ENCODE measurements around the gene ARID3B.
"Not testable (repeated sequence)": the region's sequence is repeated elsewhere in the genome, so short reads cannot be mapped to it uniquely, and the experiment has no call there.

Gene ARID3B

DNA sequence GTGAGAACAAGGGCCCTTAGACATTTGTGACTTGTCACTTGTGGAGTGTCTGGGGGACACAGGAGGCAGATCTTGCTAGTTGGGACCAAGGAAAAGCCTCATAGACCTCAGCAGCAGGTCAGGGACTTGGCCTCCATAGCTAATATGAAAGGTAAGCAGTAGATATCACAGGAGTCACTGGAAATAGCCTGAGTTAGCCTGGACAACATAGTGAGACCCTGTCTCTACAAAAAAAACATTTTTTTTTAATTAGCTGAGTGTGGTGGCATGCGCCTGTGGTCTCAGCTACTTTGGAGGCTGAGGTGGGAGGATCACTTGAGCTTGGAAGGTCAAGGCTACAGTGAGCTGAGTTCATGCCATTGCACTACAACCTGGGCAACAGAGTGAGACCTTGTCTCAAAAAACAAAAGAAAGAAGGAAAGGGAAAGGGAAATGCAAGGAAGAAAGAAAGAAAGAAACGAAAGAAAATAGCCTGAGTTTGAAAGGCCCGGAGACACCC is 37.5 kb downstream of the ARID3B start:
- no peak for DNase-seq

DNA sequence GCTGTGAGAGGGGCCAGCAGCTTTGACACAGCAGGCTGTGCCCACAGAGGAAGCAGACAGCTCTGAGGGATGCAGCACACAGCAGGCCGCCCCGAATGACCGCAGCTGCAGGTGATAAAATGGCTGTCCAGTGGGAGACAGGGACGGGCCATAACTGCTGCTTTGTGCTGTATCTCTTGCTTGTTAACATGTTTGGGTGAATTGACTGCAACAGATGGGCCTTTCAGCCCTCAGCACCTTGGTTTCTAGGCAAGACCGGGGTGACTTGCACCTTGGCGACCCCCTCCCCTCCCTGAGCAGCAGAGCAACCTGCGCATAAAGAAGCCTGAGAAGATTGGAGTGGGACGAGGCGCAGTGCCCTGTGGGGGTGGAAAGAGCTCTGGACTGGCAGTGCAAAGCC is 38.0 kb downstream of the ARID3B start:
- no peak for DNase-seq

DNA sequence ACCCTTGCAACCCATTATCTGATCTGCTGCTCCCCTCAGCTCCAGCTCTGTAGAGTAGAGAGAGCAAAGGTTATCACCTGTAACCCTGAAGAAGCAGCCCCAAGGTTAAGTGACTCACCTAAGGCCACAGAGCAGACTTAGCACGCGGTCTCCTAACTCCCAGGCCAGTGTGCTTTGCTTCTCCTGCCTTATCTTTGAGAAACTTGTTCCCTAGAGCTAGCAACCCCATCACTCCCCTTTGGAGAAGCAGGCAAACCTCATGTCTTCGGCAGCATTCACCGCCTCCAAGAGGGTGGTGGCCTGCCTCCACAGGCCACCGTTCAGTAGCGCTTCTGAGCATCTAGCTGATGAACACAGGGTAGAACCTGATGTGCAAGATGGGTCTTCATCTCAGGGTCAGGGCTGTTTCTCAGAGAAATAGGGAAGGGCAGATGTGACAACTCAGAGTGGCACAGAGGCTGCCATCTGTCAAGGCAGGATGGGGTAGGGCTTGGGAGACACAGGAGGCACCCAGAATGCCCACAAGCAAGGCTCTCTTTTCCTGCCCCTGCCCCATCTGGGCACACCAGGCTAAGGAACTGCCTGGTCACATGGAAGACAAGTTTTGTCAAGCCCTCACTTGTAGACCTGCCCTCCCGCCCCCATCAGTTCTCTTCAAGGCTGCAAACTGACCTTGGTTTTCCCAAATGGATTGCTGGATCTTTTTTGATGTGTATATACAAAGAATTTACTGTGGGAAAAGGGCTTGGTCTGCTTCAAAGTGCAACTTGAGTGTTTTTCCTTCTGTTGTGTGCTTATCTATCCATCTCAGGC is 39.7 kb downstream of the ARID3B start:
- no peak for DNase-seq

DNA sequence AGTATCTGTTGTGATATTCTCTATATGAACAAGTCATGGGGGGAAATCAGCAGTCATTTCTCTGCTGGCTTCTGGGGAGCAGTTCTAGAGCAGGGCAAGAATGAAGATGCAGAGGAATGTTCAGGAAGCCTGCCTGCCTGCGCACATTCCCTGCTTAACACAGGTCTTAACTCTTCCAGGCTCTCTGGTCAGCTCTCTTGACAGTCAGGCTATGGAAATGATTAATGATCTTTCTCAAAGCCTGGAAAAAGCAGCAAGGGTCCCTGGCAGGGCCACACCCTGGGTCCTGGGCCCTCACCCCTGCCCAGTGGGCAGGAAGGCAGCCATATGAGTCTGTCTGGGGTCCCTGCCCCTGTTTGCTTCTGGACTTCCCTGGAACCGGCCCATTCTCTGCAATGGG is 43.2 kb downstream of the ARID3B start:
- DNase-seq, result no peak

DNA sequence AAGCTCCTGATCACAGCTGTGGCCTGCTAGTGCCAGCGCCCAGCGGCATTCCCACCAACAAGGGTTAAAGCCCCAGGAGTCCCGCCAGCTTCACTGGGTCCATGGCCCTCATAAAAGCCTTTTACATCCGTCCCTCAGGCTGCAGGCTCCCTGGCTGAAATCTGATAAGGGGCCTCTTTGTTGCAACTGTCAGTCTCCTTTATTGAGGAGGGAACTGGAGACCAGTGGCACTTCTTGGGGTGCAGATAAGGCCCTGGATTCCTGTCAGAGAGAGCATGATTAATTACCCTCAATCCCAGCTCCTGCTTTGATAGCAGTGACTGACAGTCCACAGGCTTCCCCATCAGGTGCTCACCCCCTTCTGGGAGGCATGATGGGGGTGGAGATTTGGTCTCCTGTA is 43.8 kb downstream of the ARID3B start:
- DNase-seq, result no peak

DNA sequence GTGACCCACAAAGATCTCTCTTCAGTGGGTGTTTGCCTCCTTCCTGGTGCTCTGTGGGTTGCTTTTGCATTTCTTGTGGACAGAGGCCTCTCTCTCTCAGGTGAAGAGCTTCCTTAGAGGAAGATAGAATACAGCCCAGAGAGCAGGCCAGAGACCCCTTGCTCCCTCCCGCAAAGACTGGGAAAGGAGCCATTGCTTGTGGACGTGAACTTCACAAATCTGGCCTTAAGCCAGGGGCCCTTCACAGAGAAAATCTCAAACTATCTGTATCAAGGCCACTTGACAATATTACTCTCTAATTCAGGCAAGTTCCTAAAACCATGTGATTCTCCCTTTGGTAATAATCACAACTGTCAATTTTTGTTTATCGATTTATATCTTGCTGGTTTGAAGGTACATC is 44.2 kb downstream of the ARID3B start:
- no peak for DNase-seq

DNA sequence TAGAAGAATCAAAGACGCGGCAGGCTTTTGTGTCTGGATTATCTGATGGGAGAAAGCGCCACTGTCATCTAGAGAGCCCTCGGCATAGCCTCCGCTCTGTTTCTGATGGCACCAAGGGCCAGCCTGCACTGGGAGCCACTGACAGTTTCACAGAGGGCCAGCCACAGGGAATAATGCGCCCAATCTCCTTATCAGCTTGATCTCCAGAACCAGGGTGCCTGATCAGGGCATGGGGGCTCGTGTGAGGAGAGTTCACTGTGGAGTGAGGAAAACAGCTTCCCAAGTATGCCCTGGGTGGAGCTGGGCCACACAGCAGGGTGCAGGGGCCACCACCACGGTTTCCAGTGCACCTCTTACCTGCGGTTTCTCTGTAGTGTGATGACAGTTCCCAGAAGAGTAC is 44.8 kb downstream of the ARID3B start:
- DNase-seq, result no peak

DNA sequence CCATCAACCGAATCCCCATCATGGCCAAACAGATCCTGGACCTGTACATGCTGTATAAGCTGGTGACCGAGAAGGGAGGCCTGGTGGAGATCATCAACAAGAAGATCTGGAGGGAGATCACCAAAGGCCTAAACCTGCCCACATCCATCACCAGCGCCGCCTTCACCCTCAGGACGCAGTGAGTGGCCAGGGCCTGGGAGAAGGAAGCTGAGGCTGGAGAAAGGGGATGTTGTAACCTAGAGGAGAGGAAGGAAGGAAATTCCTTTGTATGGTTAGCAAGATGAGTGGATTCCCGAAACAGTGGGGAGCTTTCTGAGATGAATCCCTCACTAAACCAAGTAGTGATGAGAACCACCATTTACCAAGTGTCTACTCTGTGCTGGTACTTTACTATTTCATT is 48.8 kb downstream of the ARID3B start:
- no peak for DNase-seq

DNA sequence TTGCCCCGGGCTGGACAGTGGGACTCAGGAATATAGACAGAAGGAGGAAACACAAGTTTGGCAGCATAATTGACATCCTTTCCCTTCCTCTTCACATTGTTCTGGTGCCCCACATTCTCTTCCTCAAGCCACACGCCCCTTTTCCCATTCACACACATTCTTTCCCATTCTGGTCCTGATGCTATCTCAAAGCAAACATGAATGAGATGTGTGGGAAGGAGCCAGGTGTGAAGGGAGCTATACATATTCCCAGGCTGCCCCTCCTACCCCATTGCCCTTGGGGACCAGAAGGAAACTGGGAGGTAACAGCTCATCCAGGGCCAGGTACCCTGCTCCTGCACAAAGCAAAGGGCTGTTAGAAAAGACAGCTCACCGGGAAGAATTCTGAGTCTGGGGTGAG is 51.2 kb downstream of the ARID3B start:
- no peak for DNase-seq

DNA sequence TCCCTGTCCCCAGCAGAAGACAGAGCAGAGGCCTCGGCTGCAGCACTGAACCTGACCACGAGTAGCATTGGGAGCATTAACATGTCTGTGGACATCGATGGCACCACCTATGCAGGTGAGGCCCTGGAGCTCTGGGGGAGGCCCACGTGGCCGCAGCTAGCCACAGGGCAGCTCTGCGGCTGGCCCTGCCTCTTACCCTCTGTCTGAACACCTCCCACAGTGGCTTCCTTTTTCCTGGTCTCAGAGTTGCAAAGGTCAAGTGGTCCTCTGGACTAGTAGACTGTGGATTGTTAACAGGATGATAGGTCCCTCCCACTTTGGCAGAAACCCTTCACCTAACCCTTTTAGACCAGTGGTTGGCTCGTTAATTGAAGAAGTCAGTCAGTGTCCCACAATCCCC is 52.1 kb downstream of the ARID3B start:
- DNase-seq, result no peak

DNA sequence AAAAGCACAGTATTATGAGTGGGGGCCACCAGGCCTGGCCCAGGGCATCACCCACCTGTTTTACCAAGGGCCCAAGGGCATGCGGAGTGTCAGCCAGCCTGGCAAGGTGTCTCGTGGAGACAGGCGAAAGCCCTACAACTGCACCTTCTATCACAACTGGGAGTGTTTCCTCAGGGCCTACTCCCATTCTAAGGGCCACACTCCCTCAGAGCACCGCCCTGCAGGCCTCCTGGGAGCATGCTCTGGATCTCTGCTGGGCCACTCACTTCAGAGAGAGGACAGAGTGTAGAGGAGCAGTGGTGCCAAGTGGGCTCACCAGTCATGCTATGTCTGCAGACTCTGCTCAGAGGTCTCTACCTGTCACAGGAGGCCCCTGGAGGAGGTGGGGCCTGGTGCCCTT is 53.4 kb downstream of the ARID3B start:
- no peak for DNase-seq

DNA sequence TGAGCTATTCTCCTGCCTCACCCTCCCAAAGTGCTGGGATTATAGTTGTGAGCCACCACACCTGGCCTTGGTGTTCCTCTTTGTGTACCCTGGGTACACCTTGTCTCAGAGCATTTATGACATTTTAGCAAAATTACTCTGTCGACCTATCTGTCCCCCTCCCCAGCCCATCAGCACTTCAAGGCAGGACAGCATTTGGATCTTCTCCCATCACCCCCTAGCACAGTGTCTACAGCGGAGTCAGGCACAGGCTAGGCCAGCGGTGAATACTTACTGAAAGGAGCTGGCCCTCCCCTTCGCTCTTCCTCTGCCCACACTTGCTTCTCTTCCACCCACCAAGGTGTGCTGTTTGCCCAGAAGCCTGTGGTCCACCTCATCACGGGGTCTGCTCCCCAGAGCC is 54.3 kb downstream of the ARID3B start:
- no peak for DNase-seq

DNA sequence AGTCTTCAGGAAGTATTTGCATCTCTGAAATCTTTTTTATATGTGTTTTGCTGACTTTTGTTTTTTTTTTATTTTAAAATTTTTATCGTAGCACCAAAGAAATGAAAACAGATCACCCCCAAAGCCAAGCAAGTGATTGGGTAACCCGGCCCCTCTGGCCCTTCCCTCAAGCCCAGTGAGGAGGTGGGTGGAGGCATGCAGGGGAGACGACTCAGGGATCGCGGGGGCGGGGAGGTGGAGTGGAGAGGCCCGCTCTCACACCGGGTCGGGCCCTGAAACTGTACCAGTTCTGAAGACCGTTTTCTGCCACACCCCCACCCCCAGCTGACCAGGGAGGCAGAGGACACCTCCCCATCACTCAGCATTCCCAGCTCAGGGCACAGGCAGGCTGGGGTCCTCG is 55.7 kb downstream of the ARID3B start:
- not testable (repeated sequence) for DNase-seq

DNA sequence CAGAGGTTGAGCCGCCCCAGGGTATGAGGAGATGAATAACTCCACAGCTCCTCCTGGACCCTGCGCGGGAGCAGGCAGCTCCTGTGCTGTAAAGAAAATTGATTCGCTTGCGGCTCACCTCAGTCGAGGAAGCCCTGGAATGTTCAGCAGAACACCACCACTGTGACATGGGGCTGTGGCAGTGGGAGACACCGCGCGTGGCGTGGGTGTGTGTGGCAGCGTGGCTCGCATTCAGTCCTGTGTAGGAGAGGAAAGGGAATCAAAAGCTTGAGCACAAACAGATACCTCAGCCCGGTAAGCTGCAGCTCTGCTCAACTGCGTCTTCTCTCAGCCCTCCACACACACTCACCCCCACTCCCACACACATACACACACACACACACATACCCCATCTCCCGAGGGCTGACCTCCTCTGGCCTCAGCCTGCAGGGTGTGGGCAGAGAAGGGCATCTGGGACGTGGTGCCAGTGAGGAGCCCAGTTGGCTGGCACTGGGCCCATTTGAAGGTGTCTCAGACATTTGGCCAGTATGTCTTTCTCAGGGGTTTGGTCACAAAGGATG is 56.2 kb downstream of the ARID3B start:
- DNase-seq, result not testable (repeated sequence)

DNA sequence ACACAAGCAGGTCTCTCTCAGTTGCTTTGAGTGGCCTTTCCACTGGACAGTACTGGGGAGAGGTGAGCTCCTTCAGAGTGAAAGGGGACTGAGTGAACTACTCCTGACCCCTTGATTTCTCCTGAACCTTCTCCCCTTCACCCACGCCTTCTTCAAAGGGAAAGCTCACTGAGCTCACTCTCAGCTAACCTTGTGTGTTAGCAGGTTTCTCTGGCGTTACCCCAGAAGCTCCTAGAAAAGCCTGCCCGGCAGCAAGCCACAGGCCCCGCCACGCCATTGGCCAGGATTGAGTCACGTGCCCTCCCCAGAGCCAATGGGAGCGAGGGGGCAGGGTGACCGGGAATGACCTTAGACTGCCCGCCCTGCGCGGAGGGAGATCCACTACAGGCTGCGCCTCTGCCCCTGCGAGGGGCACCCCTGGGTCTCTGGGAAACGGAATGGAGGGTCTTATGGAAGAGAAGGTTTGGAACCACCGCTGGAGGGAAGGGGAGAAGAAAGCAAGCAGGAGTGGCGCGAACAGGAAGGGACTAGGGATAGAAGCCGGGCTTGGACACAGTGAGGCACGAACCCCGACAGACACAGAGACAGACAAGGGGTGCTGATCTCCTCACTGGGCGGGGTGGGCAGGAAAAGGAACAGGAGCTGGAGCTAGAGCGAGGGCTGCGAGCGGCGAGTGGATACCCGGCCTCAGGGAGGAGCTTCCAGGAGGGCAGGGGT is 57.3 kb downstream of the ARID3B start:
- no peak for DNase-seq

DNA sequence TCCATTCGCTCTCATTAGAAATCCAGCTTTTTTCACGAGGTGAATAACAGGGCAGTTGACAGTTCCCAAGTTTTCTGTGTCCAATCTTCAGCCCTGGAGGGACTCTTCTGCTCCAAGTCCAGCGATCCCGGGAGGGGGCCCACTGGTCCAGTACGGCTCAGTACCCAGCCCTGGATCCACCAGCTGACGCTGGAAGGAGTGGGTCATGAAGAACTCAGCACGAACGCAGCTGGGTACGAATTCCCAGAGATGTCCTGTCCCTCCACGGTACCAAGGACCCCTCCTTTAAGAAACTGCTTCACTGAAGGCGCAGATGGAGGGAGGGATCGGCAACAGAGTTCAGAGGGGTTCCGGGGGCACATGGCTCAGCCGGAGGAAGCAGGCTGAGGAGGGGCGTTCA is 58.1 kb downstream of the ARID3B start:
- no peak for DNase-seq

DNA sequence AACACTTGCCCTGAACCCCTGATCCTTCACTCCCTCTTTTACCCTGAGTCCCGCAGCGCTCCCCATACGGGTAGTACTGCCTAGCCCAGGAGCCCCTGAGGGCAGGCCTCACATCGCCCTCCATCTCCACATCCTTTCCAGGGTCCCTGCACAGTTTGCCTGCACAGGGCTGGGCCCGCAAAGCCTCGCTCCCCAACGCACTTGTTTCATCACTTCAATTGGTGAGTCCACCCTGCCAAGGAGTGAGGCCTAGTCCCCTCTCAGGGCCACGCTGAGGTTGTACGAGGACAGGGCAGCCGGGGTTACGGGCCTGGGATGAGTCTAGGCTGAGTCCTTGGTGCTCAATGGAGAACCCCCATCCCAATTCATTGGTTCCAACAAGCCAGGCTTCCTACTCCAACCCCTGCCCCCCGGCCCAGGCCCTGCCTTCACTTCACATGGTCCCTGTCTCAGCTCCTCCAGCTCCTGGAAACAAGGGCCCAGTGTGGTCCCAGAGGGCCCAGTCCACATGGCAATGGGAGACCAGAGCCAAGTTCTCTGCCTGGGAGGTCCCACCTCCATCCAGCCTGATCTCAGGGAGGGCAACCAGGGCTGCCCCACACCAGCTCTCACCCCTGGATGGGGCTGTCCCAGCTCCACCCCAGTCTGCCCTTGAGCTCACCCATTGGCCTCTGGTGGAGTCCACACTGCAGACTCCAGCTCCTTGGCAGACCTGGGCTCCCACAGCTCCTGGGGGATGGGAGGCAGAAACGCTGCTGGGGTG is 62.2 kb downstream of the ARID3B start:
- DNase-seq, result no peak

DNA sequence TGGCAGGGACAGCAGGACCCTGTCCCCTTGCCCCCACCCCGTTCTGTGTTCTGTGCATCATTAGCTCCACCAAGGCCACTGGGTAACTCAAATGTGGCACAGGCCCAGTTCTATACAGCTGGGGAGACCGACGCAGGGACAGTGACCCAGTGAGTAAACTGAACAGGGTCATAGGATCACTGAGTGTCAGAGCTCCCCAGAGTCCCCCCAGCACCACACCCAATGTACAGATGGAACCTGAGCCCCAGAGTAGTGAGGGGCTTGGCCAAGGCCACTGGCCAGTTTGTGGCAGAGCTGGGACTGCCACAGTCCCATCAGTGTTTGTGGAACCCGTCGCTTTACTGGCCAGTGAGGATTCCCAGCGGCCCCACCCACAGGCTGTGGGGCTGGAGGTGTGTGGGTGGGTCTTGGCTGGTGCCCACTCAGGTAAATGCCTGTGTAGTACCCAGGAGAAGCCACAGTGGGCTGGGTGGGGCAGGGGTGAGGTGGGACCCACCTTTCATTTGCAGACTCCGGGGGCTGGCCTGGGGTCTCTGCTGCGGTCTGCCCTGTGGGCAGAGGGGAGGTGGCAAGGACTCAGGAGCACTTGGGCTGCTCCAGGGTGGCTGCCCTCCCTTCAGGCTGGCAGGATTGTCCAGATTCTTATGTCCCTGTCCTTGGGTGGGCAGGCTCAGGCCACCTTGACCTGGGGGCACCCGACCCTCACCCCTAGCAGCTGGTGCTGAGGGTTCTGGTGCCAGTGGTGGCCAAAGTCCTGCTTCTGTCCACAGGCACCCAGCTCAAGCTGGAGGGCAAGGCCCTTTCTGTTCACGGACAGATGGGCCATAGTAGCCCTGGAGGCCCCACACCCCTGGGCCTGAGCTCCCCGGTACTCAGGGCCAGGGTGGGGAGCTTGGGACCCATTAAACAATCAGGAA is 63.0 kb downstream of the ARID3B start:
- no peak for DNase-seq

DNA sequence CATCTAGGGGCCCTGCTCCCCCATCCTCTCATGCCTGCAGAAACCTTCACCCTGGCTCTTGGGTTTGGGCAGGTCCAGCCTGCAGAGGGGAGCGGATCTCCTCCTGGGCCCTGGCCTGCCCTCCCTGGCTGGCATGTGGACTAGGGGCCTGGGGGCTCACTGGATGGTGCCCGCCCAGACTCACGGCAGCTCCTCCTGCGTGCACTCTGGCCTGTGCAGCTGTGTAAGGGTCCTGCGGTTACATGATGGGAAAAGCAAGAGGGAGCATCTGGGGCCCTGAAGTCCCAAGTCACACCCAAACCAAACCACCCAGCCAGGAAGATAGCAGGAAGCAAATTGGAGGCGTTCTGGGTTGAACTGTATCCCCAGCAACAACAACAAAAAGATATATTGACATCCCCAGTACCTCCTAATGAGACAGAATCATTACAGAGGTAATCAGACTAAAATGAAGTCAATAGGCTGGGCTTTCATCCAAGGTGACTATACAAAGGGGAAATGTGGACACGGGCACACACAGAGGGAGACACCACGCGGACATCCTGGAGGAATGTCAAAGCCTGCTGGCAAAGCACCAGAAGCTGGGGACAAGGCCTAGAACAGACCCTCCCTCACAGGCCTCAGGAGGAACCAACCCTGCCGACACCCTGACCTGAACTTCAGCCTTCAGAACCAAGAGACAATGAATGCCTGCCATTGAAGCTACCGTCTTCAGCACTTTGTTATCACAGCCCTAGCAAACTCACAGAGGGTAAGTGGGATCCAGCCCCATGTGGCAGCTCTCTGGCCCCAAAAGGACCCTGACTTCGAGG is 64.2 kb downstream of the ARID3B start:
- no peak for DNase-seq

DNA sequence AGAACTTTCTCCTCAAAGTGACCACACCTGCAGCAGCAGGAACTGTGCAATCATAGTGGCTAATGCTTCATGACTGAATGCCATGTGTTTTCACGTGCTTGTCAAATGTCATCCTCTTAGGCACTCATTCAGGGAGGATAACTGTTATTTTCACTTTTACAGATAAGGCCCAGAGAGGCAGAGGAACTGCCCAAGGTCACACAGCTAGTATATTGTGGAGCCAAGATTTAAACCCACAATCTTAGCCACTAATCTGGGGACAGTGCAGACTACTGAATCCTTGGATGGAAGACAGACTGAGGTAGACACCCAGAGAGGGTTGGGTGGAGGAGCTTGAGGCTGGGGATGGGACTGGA is 64.8 kb downstream of the ARID3B start:
- no peak for DNase-seq

DNA sequence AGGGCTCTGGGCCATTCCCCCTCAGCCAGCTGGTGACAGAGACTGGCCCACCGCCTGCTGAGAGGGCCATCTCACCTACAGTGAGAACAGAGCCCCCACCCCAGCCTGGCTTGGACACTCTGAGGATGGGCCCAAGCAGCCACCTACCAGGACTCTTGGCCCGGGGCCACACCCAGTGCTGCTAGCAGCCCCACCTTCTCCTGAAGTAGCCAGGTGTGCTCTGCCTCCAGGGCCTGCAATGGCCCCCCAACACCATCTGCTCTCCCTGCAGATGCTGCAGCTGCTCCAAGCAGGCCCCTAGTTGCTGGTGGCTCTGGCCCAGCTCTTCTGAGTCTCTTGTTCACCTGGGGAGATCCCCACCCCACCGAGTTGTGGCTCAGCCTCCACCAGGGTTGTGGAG is 67.8 kb downstream of the ARID3B start:
- DNase-seq, result no peak

DNA sequence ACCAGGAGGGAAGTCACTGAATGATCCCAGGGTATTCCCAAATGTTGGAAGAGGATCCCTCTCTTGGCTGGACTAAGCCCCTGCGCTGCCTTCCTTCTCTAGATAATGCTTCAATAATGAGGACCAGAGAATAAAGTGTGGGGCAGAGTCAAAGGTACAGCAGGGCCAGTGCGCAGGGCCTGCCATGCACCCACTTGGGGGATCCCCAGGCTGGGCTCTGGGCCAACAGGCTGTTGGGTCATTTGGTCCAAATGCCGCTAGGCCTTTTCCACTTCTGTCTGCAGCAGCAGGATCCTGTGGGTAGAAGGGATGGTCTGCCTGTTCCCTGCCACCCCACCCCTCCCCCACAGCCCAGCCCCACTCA is 68.9 kb downstream of the ARID3B start:
- no peak for DNase-seq
